Measurements from ENCODE around the gene ERI2.

The ERI2 gene

GRCh38 chr16:20753727-20754126 lies 52.5 kb downstream of the ERI2 start:
- H3K27ac ChIP-seq (ENCODE audit: low read length), result no peak overlapping the region
- H2AFZ ChIP-seq (ENCODE audit: low read depth, low read length), result no peak overlapping the region
- no peaks in the 10 kb centered on the region for H4K20me1 ChIP-seq (ENCODE audit: insufficient read depth, low read length)
- no peak overlapping the region for H3K4me3 ChIP-seq (ENCODE audit: low read length)
- H3K9me3 ChIP-seq (ENCODE audit: insufficient read depth, low read length), result no peaks in the 10 kb centered on the region
- no peak overlapping the region for H3K4me2 ChIP-seq (ENCODE audit: low read length)
- TF ChIP-seq EZH2phosphoT487 (IDR thresholded peaks at IDR 0.05; ENCODE audit: low read depth) (no peak), CTCF (IDR thresholded peaks at IDR 0.05; ENCODE audit: low read depth, low read length) (no peak)
- H3K9ac ChIP-seq (ENCODE audit: low read length), result no peak overlapping the region
- no peaks in the 10 kb centered on the region for H3K36me3 ChIP-seq (replicated peaks; ENCODE audit: low read depth, low read length)
- no peaks in the 10 kb centered on the region for H3K79me2 ChIP-seq (ENCODE audit: low read length)
- H3K4me1 ChIP-seq (ENCODE audit: low read length), result peaks cover 3% of the 10 kb centered on the region
- H3K27me3 ChIP-seq (ENCODE audit: low read depth, low read length), result no peaks in the 10 kb centered on the region

GRCh38 chr16:20750558-20750957 lies 55.7 kb downstream of the ERI2 start:
- Histone ChIP-seq H3K27ac (ENCODE audit: low read length) (no peak overlapping the region), H3K79me2 (ENCODE audit: low read length) (no peaks in the 10 kb centered on the region), H3K27me3 (ENCODE audit: low read depth, low read length) (no peaks in the 10 kb centered on the region), H2AFZ (ENCODE audit: low read depth, low read length) (no peak overlapping the region), H3K4me1 (ENCODE audit: low read length) (peaks cover 29% of the 10 kb centered on the region), H3K4me2 (ENCODE audit: low read length) (no peak overlapping the region), H3K9me3 (ENCODE audit: insufficient read depth, low read length) (no peaks in the 10 kb centered on the region), H3K9ac (ENCODE audit: low read length) (no peak overlapping the region), H3K4me3 (ENCODE audit: low read length) (no peak overlapping the region), H3K36me3 (replicated peaks; ENCODE audit: low read depth, low read length) (no peaks in the 10 kb centered on the region), H4K20me1 (ENCODE audit: insufficient read depth, low read length) (no peaks in the 10 kb centered on the region)
- TF ChIP-seq EZH2phosphoT487 (IDR thresholded peaks at IDR 0.05; ENCODE audit: low read depth) (no peak), CTCF (IDR thresholded peaks at IDR 0.05; ENCODE audit: low read depth, low read length) (no peak)

GRCh38 chr16:20749474-20749873 lies 56.8 kb downstream of the ERI2 start:
- TF ChIP-seq CTCF (IDR thresholded peaks at IDR 0.05; ENCODE audit: low read depth, low read length) (no peak), EZH2phosphoT487 (IDR thresholded peaks at IDR 0.05; ENCODE audit: low read depth) (no peak)
- no peaks in the 10 kb centered on the region for H3K27me3 ChIP-seq (ENCODE audit: low read depth, low read length)
- H4K20me1 ChIP-seq (ENCODE audit: insufficient read depth, low read length), result no peaks in the 10 kb centered on the region
- H3K4me2 ChIP-seq (ENCODE audit: low read length), result no peak overlapping the region
- no peaks in the 10 kb centered on the region for H3K79me2 ChIP-seq (ENCODE audit: low read length)
- no peak overlapping the region for H3K27ac ChIP-seq (ENCODE audit: low read length)
- no peaks in the 10 kb centered on the region for H3K36me3 ChIP-seq (replicated peaks; ENCODE audit: low read depth, low read length)
- H3K4me3 ChIP-seq (ENCODE audit: low read length), result no peak overlapping the region
- H3K9me3 ChIP-seq (ENCODE audit: insufficient read depth, low read length), result no peaks in the 10 kb centered on the region
- peaks cover 38% of the 10 kb centered on the region for H3K4me1 ChIP-seq (ENCODE audit: low read length)
- no peak overlapping the region for H3K9ac ChIP-seq (ENCODE audit: low read length)
- H2AFZ ChIP-seq (ENCODE audit: low read depth, low read length), result no peak overlapping the region

GRCh38 chr16:20747030-20747816 lies 59.0 kb downstream of the ERI2 start:
- Histone ChIP-seq H3K9ac (ENCODE audit: low read length) (peak overlapping the region; percentile 41; the same call in 1 of the 2 replicates), H3K36me3 (replicated peaks; ENCODE audit: low read depth, low read length) (no peaks in the 10 kb centered on the region), H3K9me3 (ENCODE audit: insufficient read depth, low read length) (no peaks in the 10 kb centered on the region), H3K4me1 (ENCODE audit: low read length) (peaks cover 43% of the 10 kb centered on the region), H3K79me2 (ENCODE audit: low read length) (no peaks in the 10 kb centered on the region), H4K20me1 (ENCODE audit: insufficient read depth, low read length) (no peaks in the 10 kb centered on the region), H3K27ac (ENCODE audit: low read length) (peak overlapping the region; percentile 91), H3K27me3 (ENCODE audit: low read depth, low read length) (no peaks in the 10 kb centered on the region), H2AFZ (ENCODE audit: low read depth, low read length) (no peak overlapping the region), H3K4me3 (ENCODE audit: low read length) (peak overlapping the region; percentile 30), H3K4me2 (ENCODE audit: low read length) (peak overlapping the region; percentile 57)
- no peak for TF ChIP-seq EZH2phosphoT487 (IDR thresholded peaks at IDR 0.05; ENCODE audit: low read depth)
- TF ChIP-seq CTCF (IDR thresholded peaks at IDR 0.05; ENCODE audit: low read depth, low read length), result no peak

All from OCI-LY3 (cell line).